GM19025 (cell line): ENCODE data around the gene AP5Z1.

ENCODE experiments used
- ATAC-seq: cut with Tn5 transposase; IDR thresholded peaks from one replicate; pipeline ENCODE4 v1.9.1; 2021; ENCODE audit warnings: mild to moderate bottlenecking, low read depth, moderate library complexity; ENCODE audit not compliant: unreplicated experiment

AP5Z1 gene

DNA sequence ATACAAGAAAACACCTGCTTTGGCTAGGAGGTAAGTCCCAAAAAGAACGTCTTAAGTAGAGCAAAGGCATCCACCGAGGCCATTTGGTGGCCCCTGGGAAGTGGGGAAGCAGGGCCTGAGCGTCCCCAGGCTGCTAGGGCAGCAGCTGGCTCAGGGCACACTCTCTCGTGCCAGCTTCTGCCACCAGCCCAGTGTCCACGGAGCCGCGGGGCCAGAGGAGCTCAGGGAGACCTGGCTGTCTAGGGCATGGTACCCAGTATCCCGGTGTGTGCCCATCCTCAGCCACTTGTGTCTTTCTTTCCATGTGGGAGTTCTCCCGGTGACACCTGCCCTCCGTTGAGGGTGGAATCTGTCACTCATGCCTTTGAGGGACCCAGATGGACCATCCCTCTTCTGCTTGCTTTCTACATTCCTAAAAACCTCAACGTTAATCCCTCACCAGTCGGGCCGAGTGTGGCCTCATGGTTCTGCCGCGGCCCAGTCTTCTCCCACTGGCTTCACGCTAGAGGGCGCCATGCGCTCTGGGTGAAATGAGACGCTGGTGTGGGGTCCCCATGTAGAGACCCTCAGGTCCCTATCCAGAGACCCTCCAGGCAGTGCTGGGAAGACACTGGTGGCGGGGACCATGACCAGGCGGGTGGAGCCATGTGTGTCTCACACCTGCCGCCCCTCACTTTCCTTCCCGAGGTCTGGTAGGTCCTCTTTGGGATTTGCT is 9.5 kb upstream of the AP5Z1 start:
- no peak for ATAC-seq

DNA sequence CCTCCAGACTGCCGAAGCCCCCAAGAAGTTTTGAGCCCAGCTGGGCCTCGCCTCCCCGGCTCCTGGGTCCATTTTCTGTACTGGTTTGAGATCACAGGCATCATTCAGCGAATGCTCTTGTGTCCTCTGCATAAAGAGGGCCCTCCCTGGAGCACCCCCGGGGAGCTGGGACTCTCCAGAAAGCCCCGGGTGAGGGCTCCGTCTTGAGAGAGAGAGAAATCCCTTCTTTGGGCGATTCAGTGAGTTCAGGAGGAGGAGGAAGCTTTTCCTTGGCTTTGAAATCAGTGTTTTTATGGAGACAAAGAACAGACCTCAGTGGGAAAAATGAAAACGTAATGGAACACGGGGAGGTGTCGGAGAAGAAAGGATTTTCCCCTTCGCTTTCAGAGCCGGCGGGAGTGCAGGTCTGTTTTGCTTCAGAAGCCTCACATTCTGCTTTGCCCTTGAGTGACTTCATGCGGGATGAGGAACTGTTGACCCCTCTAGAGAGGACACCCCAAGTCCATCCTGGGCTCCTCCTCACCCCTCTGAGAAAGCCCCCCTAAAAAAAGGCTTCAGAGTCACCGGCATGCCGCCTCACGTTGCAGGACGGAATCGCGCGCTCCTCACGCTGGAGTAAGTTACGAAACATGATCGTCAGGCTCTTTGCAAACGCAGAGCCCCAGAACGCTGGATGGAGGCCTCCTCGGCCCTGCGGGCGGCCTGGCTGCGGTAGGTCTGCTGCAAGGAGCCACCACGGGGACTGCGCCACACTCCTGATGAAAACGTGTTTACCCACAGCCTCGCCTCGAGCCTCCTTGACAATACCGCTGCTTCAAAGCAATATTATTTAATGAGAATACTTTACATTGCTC is 8.5 kb upstream of the AP5Z1 start:
- ATAC-seq = no peak

DNA sequence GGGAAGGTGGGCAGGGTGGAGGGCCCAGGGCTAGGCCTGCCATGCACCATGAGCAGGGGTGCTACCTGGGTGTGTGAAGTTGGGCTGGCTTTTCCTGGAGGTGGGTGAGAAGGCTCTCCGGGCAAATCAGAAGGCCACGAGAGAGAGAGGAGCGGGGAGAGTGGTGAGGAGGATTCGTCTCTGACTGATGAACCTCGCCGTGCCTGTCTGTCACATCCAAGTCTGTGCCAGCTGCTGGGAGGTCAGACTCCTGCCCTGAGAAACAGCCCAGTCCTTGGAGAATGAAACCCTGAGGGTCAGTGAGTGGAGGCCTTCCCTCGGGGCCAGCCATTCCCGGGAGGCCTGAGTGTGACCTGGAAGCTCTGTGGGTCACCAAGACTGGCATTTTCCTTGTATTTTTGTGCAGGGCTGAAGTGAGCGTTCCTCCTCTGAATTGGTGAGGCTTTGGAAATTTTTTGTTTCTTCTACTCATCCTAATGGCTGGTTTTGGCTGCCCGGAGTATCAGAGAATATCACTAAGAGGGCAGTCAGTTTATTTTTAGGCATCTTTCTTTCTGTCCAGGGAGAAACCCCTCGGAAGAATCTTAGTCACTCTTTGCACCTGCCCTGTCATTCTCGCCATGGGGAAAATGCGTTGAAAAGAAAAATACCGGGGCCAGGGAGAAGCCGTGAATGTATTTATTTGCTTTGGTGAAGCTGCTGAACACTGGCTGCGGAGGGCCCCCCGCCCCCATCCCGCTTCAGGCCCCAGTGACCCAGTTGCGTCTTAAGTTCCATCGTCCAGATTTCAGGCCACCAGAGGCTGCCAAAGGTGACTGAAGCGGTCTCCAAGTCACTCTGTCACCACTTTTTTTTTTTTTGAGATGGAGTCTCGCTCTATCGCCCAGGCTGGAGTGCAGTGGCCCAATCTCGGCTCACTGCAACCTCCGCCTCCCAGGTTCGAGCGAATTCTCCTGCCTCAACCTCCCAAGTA is 6.5 kb upstream of the AP5Z1 start:
- no peak for ATAC-seq

- ATAC-seq = no peak
Observed at GRCh38 chr7:4769761-4770160, 5.7 kb upstream of the AP5Z1 start.

DNA sequence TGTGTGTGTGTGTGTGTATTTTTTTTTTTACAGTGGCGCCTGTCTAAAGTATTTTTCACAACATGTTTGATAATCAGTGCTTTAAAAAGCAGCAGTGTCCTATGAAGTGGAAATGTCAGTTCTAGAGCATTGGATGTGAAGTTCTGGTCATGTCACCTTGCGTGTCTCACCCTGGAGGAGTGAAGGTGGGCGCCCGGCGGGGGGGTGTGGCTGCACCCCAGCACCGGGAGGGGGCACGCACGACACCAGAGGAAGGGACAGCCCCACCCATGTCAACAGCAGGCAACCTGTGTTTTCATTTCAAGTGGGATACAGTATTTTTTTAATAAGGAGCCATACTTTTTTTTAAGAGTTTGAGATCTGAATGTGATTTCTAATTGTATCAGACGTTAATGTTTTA is 4.5 kb upstream of the AP5Z1 start:
- ATAC-seq = no peak

GRCh38 chr7:4771737-4772136 is 3.7 kb upstream of the AP5Z1 start:
- ATAC-seq = no peak

- no peak for ATAC-seq
Observed at GRCh38 chr7:4772306-4772705, 3.1 kb upstream of the AP5Z1 start.

DNA sequence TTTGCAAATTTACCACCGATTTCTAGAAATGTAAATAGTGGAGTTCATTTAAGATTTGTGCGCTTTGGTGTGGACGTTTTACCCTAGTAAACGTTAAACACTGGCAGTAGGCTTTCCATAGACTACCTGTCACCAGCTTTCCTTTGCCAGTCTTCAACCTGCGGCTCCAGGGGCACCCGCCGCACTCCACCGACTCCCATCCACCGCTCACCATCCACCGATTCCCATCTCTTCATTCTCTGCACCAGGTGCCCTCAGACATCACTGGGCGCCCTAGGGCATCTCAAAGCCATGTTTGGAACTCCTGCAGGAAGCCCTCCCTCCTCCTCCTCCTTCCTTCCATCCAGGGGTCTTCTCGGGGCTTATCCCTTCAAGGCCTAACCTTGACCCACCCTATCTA is 1.4 kb upstream of the AP5Z1 start:
- ATAC-seq = no peak

- ATAC-seq = peak; percentile 19
Observed at GRCh38 chr7:4774658-4775249, 669 bp upstream of the AP5Z1 start.

DNA sequence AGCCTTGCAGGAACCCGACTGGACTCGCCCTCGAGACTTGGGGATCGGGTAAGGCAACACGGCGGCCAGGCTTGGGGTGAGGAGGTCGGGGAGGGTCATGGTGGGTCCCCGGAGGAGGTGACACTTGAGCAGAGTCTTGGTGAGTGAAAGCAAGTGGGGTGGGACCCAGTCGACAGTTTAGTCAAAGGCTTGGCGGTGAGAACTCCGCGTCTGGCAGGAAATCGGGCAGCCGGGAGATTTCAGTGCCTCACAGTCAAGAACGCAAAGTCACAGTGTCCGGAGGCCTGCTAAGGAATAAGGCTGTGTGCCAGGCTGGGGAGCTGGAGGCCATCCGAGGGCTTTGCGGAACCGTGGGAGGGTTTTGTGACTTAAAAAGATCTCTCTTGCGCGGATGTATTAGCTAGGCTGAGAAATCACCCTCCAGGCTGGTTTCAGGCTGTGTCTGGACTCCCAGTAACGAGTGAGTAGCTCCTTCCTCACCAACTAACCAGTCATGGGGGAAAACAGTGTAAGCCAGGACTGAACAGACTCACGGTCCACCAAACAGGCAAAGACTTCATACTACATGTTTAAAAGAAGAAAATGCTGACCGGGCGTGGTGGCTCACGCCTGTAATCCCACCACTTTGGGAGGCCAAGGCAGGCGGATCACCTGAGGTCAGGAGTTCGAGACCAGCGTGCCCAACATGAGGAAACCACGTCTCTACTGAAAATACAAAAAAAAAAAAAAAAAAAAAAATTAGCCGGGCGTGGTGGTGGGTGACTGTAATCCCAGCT is 613 bp downstream of the AP5Z1 start:
- no peak for ATAC-seq

DNA sequence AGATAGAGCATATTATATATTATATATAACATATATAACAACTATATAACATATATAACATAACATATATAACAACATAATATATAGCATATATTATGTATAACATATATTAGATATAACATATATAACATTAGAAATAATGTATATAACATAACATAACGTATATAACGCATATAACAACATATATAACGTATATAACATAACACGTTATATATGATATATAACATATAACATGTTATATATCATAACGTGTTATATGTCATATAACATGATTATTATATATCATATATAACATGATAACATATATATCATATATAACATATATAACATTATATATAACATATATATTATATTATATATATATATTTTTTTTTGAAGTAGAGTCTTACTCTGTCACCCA is 3.7 kb downstream of the AP5Z1 start:
- no peak for ATAC-seq

DNA sequence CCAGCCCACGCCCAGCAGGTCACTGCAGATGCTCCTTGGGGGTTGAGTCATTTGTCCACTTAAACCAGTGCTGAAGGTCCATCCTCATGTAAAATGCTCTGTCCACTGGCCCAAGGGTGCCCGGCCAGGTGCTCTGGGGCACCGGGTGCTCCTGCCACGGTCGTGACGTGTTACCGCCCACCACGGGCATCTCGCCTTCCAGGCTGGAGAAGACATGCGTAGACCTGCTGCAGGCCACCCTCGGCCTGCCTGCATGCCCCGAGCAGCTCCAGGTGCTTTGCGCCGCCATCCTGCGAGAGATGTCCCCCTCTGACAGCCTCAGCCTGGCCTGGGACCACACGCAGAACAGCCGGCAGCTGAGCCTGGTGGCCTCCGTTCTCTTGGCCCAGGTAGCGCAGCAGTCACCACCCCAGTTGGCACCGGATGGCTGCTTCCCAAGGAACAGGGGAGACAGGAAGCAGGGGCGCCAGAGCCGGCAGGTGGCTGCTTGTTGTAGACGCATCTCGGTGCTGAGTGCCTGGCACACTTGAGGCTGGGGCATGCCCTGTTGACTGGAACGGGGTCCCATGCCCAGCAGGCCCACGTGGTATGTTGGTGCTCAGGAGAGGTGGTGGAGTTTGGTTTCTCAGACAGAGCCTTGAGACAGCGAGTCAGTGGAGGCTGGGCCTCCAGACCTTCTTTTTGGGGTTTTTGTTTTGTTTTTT is 6.1 kb downstream of the AP5Z1 start:
- no peak for ATAC-seq

- no peak for ATAC-seq
Observed at GRCh38 chr7:4782333-4783291, 7.2 kb downstream of the AP5Z1 start.

DNA sequence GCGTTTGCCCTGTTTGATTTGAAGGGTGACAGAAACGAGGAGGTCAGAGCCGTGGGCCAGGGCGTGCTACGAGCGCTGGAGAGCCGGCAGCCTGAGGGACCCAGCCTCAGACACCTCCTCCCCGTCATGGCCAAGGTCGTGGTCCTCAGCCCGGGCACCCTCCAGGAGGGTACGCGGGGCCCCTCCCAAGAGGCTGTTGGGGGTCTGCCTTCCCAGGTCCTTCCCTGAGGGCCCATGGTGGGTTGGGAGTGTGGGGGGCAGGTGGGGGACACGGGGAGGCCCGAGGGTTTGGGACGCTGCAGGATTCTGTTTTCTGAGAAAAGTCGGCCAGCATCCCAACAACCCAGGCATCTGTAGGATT is 7.8 kb downstream of the AP5Z1 start:
- ATAC-seq = no peak

DNA sequence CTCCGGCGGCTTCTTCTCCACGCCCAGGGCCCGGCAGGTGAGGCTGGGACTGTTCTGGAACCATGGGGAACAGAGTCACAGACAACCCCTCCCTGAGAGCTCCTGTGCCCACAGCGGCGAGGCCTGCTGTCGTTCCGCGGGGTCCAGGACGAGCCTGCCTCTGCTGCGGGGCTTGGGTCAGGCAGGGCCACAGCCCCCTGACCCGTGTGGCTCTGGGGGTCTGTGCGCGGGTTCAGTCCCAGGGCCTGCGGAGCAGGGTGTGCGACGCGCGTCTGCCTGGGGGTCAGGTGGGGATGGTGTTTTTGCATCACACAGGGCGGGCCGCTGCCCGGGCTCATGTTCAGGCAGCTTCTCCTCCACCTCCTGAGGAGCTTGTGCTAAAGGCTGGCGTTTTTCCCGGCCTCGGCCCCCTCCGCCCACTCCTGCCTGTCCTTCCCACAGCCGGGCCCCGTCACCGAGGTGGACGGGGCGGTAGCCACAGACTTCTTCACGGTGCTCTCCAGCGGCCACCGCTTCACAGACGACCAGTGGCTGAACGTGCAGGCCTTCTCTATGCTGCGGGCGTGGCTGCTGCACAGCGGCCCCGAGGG is 8.4 kb downstream of the AP5Z1 start:
- ATAC-seq = no peak

GRCh38 chr7:4784799-4785198 is 9.4 kb downstream of the AP5Z1 start:
- ATAC-seq = no peak

DNA sequence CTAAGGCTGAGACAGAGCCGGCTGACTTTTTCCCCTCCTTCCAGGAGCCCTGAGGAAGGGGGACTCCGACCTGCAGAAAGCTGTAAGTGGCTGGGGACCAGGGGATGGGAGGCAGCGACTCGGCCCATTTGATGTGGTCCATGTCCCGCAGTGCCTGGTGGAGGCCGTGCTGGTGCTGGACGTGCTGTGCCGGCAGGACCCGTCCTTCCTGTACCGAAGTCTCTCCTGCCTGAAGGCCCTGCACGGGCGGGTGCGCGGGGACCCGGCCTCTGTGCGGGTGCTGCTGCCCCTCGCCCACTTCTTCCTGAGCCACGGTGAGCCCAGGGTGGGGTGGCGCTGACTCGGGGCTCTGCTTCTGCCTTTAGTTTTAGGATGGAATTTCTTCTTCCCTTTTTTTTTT is 9.9 kb downstream of the AP5Z1 start:
- ATAC-seq = no peak

DNA sequence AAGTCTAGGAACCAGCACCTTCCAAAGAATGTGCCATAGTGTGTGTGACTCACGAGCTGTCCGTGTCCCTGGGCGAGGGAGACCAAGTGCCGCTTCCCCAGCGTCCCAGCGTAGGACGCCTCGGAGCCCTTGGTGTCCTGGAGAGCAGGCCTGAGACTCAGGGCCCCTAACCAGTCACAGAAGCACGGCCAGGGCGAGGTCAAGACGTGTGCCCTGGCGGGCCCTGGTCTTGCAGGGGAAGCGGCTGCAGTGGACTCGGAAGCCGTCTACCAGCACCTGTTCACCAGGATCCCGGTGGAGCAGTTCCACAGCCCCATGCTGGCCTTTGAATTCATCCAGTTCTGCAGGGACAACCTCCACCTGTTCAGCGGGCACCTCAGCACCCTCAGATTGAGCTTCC is 10.6 kb downstream of the AP5Z1 start:
- no peak for ATAC-seq
